DND-41 (cell line): ENCODE data around the gene USP6.
"Not testable (repeated sequence)": the region's sequence is repeated elsewhere in the genome, so short reads cannot be mapped to it uniquely, and the experiment has no call there.

Source experiments
- CTCF ChIP-seq: IDR thresholded peaks from 2 replicates; pipeline ENCODE4 v1.5.1; 2012; ENCODE audit warnings: borderline replicate concordance, low read length, moderate library complexity, mild to moderate bottlenecking; ENCODE audit not compliant: poor library complexity, severe bottlenecking; ENCODE audit errors: extremely low read depth
- EZH2 ChIP-seq: IDR thresholded peaks from 3 replicates; pipeline ENCODE4 v1.6.1; 2012; ENCODE audit warnings: borderline replicate concordance, low read depth, mild to moderate bottlenecking, moderate library complexity, low read length, inconsistent platforms; ENCODE audit not compliant: severe bottlenecking

- TF ChIP-seq EZH2, CTCF: not testable (repeated sequence)
These were observed 22.3 kb downstream of the USP6 start for GRCh38 chr17:5138198-5138544.
